ENCODE measurements around the gene FHIT. TPM values are rescaled to one million over a fixed set of nuclear protein-coding genes. Genes with fewer than 3 reads are reported as not detected.

The FHIT gene
- total and polyA plus RNA-seq, 2 of the 4 experiments (the other 2 are of a cell fraction) = 0.07 TPM; not detected in 1

DNA sequence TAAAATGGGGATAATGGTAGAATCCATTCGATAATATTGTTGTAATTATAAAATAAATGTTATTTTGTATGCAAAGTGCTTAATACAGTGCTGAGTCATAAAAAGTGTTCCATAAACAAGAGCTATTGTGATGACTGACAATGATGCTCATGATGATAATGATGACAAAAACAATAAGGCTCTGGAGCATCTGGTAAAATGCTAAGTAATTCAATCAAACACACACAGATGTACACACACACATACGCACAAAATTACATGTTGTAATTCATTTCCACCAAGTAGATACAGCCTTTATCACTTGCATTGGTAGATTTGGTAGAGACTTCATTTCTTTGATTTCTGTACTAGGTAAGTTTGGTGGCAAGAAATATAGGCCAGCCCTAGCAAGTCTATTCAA lies 163.8 kb downstream of the FHIT start:
- no peak overlapping the region for H3K14ac ChIP-seq (replicated peaks; ENCODE audit: low read depth, low read length)
- H2AK9ac ChIP-seq (replicated peaks; ENCODE audit: low read depth, low read length, poor library complexity) = no peak overlapping the region
- no peak overlapping the region for H2AFZ ChIP-seq (replicated peaks; ENCODE audit: low read length, poor library complexity)
- H4K20me1 ChIP-seq (ENCODE audit: insufficient read depth, low read length) = no peaks in the 10 kb centered on the region
- no peaks in the 10 kb centered on the region for H3K36me3 ChIP-seq (ENCODE audit: control insufficient read depth, insufficient read depth, low read length)
- H3K4ac ChIP-seq (ENCODE audit: low read depth, low read length) = no peak overlapping the region
- H2BK120ac ChIP-seq (ENCODE audit: low read depth, low read length) = no peak overlapping the region
- H2AK5ac ChIP-seq (ENCODE audit: low read depth, low read length) = no peak overlapping the region
- ChIA-PET CTCF (no interaction called here), POLR2A (ENCODE audit: unreplicated experiment) (no interaction called here)
- TF ChIP-seq CEBPB (IDR thresholded peaks at IDR 0.05; ENCODE audit: low read depth, low read length) (no peak), RFX5 (IDR thresholded peaks at IDR 0.05; ENCODE audit: low read depth, low read length) (no peak), NFE2L2 (IDR thresholded peaks at IDR 0.05; ENCODE audit: low read depth, low read length) (no peak), FOS (IDR thresholded peaks at IDR 0.05; ENCODE audit: low read depth, low read length) (no peak), MAFK (IDR thresholded peaks at IDR 0.05; ENCODE audit: low read depth, low read length) (no peak), POLR2A (IDR thresholded peaks at IDR 0.05; ENCODE audit: low read depth, low read length) (no peak), RAD21 (IDR thresholded peaks at IDR 0.05; ENCODE audit: low read length) (no peak), RCOR1 (IDR thresholded peaks at IDR 0.05; ENCODE audit: insufficient replicate concordance, low read length) (no peak), CHD1 (IDR thresholded peaks at IDR 0.05; ENCODE audit: low read depth, low read length) (no peak), MXI1 (IDR thresholded peaks at IDR 0.05; ENCODE audit: borderline replicate concordance, low read depth, low read length) (no peak), BHLHE40 (IDR thresholded peaks at IDR 0.05; ENCODE audit: low read depth, low read length) (no peak), SMC3 (IDR thresholded peaks at IDR 0.05; ENCODE audit: low read depth, low read length) (no peak), MAZ (IDR thresholded peaks at IDR 0.05; ENCODE audit: borderline replicate concordance, low read depth, low read length) (no peak)
- TF ChIP-seq, protein P1, sequence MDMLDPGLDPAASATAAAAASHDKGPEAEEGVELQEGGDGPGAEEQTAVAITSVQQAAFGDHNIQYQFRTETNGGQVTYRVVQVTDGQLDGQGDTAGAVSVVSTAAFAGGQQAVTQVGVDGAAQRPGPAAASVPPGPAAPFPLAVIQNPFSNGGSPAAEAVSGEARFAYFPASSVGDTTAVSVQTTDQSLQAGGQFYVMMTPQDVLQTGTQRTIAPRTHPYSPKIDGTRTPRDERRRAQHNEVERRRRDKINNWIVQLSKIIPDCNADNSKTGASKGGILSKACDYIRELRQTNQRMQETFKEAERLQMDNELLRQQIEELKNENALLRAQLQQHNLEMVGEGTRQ (IDR thresholded peaks at IDR 0.05; ENCODE audit: low read depth, low read length) = no peak
- no peak overlapping the region for H3K23ac ChIP-seq (ENCODE audit: low read depth, low read length)
- DNase-seq = no peak
- H3K9ac ChIP-seq (ENCODE audit: low read depth, low read length) = no peak overlapping the region
- no peak for ATAC-seq (ENCODE audit: low read depth)
- no peak overlapping the region for H4K8ac ChIP-seq (ENCODE audit: low read depth in 2 of 2, low read length in 2 of 2)
- H3K56ac ChIP-seq (ENCODE audit: extremely low read depth, insufficient read depth, low read length) = no peak overlapping the region
- H4K5ac ChIP-seq (ENCODE audit: low read depth, low read length) = no peak overlapping the region
- no peak overlapping the region for H4K91ac ChIP-seq (ENCODE audit: insufficient read depth, low read depth, low read length)
- no peaks in the 10 kb centered on the region for H3K9me1 ChIP-seq (ENCODE audit: insufficient read depth, low read length)
- H2BK15ac ChIP-seq (ENCODE audit: low read depth, low read length) = no peak overlapping the region
- intact Hi-C loops (cut with micrococcal nuclease) = no loop called here
- H3K18ac ChIP-seq (ENCODE audit: low read depth, low read length) = no peak overlapping the region
- WGBS, 2 experiments (ENCODE audit: extremely low coverage in 2 of 2, insufficient read length in 1 of 2) = no CpG with 5 or more reads among the region's 2 CpGs
- no peak overlapping the region for H2BK20ac ChIP-seq (ENCODE audit: low read depth, low read length)
- dilution Hi-C loops (cut with HindIII; ENCODE audit: low sequenced_read_pairs, unreplicated experiment) = no loop called here
- no peaks in the 10 kb centered on the region for H3K9me3 ChIP-seq (ENCODE audit: control insufficient read depth, insufficient read depth, low read length)
- H2BK5ac ChIP-seq (ENCODE audit: low read depth, low read length, poor library complexity, severe bottlenecking) = no peak overlapping the region
- no peak overlapping the region for H3K4me2 ChIP-seq (ENCODE audit: low read depth, low read length)
- H3K27ac ChIP-seq (ENCODE audit: insufficient read depth, low read length) = no peak overlapping the region
- H3K4me3 ChIP-seq (ENCODE audit: insufficient read depth, low read depth, low read length) = no peak overlapping the region
- no peaks in the 10 kb centered on the region for H3K79me1 ChIP-seq (ENCODE audit: low read depth in 1 of 2, low read length in 2 of 2)
- no peaks in the 10 kb centered on the region for H3K27me3 ChIP-seq (ENCODE audit: control insufficient read depth, insufficient read depth, low read length)
- H3K4me1 ChIP-seq (ENCODE audit: control insufficient read depth, insufficient read depth, low read length) = no peaks in the 10 kb centered on the region
- in situ Hi-C loops (cut with MboI; ENCODE audit: low sequenced_read_pairs) = no loop called here
- no TSS peak for BruUV-seq (replicated peaks)
